Measurements from ENCODE around the gene TMEM61.
"Not testable (repeated sequence)": the region's sequence is repeated elsewhere in the genome, so short reads cannot be mapped to it uniquely, and the experiment has no call there.

TMEM61 gene

DNA sequence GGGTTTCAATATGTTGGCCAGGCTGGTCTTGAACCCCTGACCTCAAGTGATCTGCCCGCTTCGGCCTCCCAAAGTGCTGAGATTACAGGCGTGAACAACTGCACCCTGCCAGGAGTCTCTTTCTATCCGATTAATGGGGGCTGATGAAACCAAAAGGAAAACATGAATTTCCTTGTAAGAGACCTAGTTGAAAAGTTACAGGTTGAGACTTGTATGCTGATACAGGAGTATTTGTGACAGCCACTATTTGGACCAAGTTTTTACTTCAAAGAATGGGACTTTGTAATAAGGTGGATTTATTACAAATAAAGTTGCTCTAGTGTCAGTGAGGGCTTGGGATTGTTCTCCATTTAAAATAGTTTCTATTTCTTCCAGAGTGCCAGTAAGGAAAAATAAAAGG, 43.6 kb upstream of the TMEM61 start:
- Histone ChIP-seq H2AFZ (ENCODE audit: low read depth, low read length, severe bottlenecking) (no peak overlapping the region), H4K20me1 (ENCODE audit: low read depth, low read length) (no peaks in the 10 kb centered on the region), H3K27ac (ENCODE audit: low read depth, low read length) (no peak overlapping the region)

DNA sequence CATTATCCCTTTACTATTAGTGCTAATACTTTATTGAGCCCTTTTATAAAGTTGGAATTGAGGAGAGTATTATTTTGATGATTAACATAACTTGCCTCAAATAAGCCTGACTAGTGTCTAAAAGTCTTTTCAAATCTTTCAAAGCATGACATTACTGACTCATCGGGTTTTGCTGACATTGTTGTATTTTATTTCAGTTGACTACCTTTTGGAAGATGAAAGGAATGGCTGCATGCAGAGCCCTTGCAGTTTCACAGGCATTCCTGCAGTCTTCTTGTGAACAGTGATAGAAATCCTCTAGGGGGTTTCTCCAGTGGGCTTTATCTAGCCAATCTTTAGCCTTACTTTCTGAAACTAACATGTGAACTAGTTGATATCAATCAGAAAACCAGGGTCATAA, 43.0 kb upstream of the TMEM61 start:
- Histone ChIP-seq H3K4me3 (ENCODE audit: insufficient read depth, low read length, poor library complexity, severe bottlenecking) (no peak overlapping the region), H3K27ac (ENCODE audit: low read depth, low read length) (no peak overlapping the region), H3K9me3 (ENCODE audit: insufficient read depth, low read length) (no peaks in the 10 kb centered on the region), H3K79me2 (ENCODE audit: insufficient read depth, low read length) (no peaks in the 10 kb centered on the region), H3K36me3 (ENCODE audit: low read length) (no peaks in the 10 kb centered on the region), H2AFZ (ENCODE audit: low read depth, low read length, severe bottlenecking) (no peak overlapping the region), H3K27me3 (ENCODE audit: low read length) (no peaks in the 10 kb centered on the region), H3K9ac (ENCODE audit: low read length) (no peak overlapping the region), H3K9me2 (replicated peaks; ENCODE audit: insufficient read depth, low read length) (no peaks in the 10 kb centered on the region), H3K4me2 (ENCODE audit: low read depth, low read length, poor library complexity, severe bottlenecking) (no peak overlapping the region), H4K20me1 (ENCODE audit: low read depth, low read length) (no peaks in the 10 kb centered on the region), H3F3A (ENCODE audit: insufficient read depth) (no peaks in the 10 kb centered on the region)
- TF ChIP-seq, protein P1, sequence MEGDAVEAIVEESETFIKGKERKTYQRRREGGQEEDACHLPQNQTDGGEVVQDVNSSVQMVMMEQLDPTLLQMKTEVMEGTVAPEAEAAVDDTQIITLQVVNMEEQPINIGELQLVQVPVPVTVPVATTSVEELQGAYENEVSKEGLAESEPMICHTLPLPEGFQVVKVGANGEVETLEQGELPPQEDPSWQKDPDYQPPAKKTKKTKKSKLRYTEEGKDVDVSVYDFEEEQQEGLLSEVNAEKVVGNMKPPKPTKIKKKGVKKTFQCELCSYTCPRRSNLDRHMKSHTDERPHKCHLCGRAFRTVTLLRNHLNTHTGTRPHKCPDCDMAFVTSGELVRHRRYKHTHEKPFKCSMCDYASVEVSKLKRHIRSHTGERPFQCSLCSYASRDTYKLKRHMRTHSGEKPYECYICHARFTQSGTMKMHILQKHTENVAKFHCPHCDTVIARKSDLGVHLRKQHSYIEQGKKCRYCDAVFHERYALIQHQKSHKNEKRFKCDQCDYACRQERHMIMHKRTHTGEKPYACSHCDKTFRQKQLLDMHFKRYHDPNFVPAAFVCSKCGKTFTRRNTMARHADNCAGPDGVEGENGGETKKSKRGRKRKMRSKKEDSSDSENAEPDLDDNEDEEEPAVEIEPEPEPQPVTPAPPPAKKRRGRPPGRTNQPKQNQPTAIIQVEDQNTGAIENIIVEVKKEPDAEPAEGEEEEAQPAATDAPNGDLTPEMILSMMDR (IDR thresholded peaks at IDR 0.05; ENCODE audit: insufficient read depth, low read length, poor library complexity, severe bottlenecking), result no peak
- TF ChIP-seq EZH2phosphoT487 (conservative IDR thresholded peaks at IDR 0.05; ENCODE audit: low read length), result no peak

More for the DNA sequence above, 43.6 kb upstream of the TMEM61 start:
- no peak overlapping the region for H3K9ac ChIP-seq (ENCODE audit: low read length)
- H3K4me2 ChIP-seq (ENCODE audit: low read depth, low read length, poor library complexity, severe bottlenecking), result no peak overlapping the region
- H3K9me3 ChIP-seq (ENCODE audit: insufficient read depth, low read length), result no peaks in the 10 kb centered on the region
- H3K9me2 ChIP-seq (replicated peaks; ENCODE audit: insufficient read depth, low read length), result no peaks in the 10 kb centered on the region
- H3K79me2 ChIP-seq (ENCODE audit: insufficient read depth, low read length), result no peaks in the 10 kb centered on the region
- H3K36me3 ChIP-seq (ENCODE audit: low read length), result no peaks in the 10 kb centered on the region
- no peaks in the 10 kb centered on the region for H3F3A ChIP-seq (ENCODE audit: insufficient read depth)
- TF ChIP-seq, protein P1 (IDR thresholded peaks at IDR 0.05; ENCODE audit: insufficient read depth, low read length, poor library complexity, severe bottlenecking), result no peak
- TF ChIP-seq EZH2phosphoT487 (conservative IDR thresholded peaks at IDR 0.05; ENCODE audit: low read length), result no peak
- H3K4me3 ChIP-seq (ENCODE audit: insufficient read depth, low read length, poor library complexity, severe bottlenecking), result no peak overlapping the region
- no peaks in the 10 kb centered on the region for H3K27me3 ChIP-seq (ENCODE audit: low read length)

GRCh38 chr1:54938955-54939354, 41.5 kb upstream of the TMEM61 start:
- H3K27me3 ChIP-seq (ENCODE audit: low read length); H3K9ac ChIP-seq (ENCODE audit: low read length); H3F3A ChIP-seq (ENCODE audit: insufficient read depth); H3K9me3 ChIP-seq (ENCODE audit: insufficient read depth, low read length); H3K79me2 ChIP-seq (ENCODE audit: insufficient read depth, low read length); H3K27ac ChIP-seq (ENCODE audit: low read depth, low read length); H3K36me3 ChIP-seq (ENCODE audit: low read length); H3K9me2 ChIP-seq (replicated peaks; ENCODE audit: insufficient read depth, low read length); H4K20me1 ChIP-seq (ENCODE audit: low read depth, low read length); H3K4me3 ChIP-seq (ENCODE audit: insufficient read depth, low read length, poor library complexity, severe bottlenecking): not testable (repeated sequence)
- H3K4me2 ChIP-seq (ENCODE audit: low read depth, low read length, poor library complexity, severe bottlenecking), result peak overlapping the region; percentile 42
- peak overlapping the region; percentile 64 for H2AFZ ChIP-seq (ENCODE audit: low read depth, low read length, severe bottlenecking)

GRCh38 chr1:54940042-54940441, 40.4 kb upstream of the TMEM61 start:
- Histone ChIP-seq H3K4me2 (ENCODE audit: low read depth, low read length, poor library complexity, severe bottlenecking) (no peak overlapping the region), H3K9me3 (ENCODE audit: insufficient read depth, low read length) (no peaks in the 10 kb centered on the region), H3F3A (ENCODE audit: insufficient read depth) (no peaks in the 10 kb centered on the region), H3K9me2 (replicated peaks; ENCODE audit: insufficient read depth, low read length) (no peaks in the 10 kb centered on the region), H2AFZ (ENCODE audit: low read depth, low read length, severe bottlenecking) (no peak overlapping the region), H3K36me3 (ENCODE audit: low read length) (no peaks in the 10 kb centered on the region), H3K27ac (ENCODE audit: low read depth, low read length) (no peak overlapping the region), H4K20me1 (ENCODE audit: low read depth, low read length) (no peaks in the 10 kb centered on the region), H3K4me3 (ENCODE audit: insufficient read depth, low read length, poor library complexity, severe bottlenecking) (no peak overlapping the region), H3K27me3 (ENCODE audit: low read length) (no peaks in the 10 kb centered on the region), H3K79me2 (ENCODE audit: insufficient read depth, low read length) (no peaks in the 10 kb centered on the region), H3K9ac (ENCODE audit: low read length) (no peak overlapping the region)
- TF ChIP-seq, protein P1 (IDR thresholded peaks at IDR 0.05; ENCODE audit: insufficient read depth, low read length, poor library complexity, severe bottlenecking), result no peak
- no peak for TF ChIP-seq EZH2phosphoT487 (conservative IDR thresholded peaks at IDR 0.05; ENCODE audit: low read length)

All from SU-DHL-6 (cell line).